ENCODE results near the gene PCNT. TPM values are rescaled to one million over a fixed set of nuclear protein-coding genes. Genes with fewer than 3 reads are reported as not detected.
A peak's percentile ranks its signal among the peaks of the same experiment; 100 is the strongest.

Gene PCNT
- total and polyA plus RNA-seq, 2 of the 8 experiments (the other 6 are each of a cell fraction or from before 2014, with no cell fraction given): 9.9 to 45.1 TPM

DNA sequence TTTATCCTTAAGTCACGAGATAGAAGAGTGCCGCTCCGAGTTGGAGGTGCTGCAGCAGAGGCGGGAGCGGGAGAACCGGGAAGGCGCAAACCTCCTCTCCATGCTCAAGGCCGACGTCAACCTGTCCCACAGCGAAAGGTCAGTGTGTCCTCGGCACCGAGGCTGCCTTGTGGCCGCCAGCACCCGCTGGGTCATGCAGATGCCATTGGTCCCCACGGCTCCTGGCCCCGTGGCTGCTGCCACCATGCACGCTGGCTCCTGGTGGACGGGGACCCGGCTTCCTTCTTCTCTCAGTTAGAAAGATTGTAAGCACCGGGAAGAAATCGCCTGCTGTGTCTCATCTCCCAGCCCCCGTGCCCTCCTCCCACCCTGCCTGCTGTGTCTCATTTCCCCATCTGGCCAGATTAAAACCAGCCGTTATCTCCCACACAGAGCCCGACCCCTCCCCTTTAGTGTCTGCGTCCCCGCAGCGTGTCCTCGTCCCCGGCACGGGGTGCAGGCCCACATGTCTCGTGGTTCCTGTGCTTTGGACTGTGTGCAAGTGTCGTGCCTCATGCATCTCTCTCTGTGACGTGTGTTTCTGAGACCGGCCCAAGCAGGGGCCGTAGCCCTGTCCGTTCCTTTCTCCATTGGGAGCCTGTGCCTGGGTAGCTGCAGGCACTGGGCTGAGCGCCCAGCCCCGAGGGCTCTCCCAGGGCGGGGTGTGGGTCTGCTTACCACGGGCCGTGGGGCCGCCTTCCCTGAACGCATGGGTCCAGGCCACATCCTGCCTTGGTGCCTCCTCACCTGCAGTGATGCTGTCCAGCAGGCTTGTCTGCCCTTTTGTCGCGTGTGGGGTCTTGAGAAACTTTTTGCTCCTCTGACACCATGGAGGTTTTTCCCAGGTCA lies 62.1 kb downstream of the PCNT start:
- H2BK120ac ChIP-seq (replicated peaks; ENCODE audit: low read depth, low read length): no peak overlapping the region
- H2BK15ac ChIP-seq (ENCODE audit: low read length): no peak overlapping the region
- no peaks in the 10 kb centered on the region for H3K27me3 ChIP-seq (replicated peaks in 1 of 4; ENCODE audit: control insufficient read depth in 3 of 4, extremely low read depth in 1 of 4, insufficient read depth in 3 of 4, low read length in 3 of 4)
- H3K4me2 ChIP-seq (ENCODE audit: insufficient read depth in 1 of 2, low read depth in 2 of 2, low read length in 2 of 2): no peak overlapping the region
- TF ChIP-seq CHD2 (IDR thresholded peaks at IDR 0.05; ENCODE audit: low read length) (no peak), POU5F1 (IDR thresholded peaks at IDR 0.05; ENCODE audit: low read depth, low read length) (no peak), KDM1A (IDR thresholded peaks at IDR 0.05; ENCODE audit: borderline replicate concordance, low read length) (no peak), NRF1 (IDR thresholded peaks at IDR 0.05; ENCODE audit: low read depth, low read length) (no peak), SIX5 (IDR thresholded peaks at IDR 0.05; ENCODE audit: low read depth, low read length) (no peak), SP4 (IDR thresholded peaks at IDR 0.05; ENCODE audit: low read length) (no peak), TBP (IDR thresholded peaks at IDR 0.05; ENCODE audit: low read depth, low read length) (no peak)
- no peak overlapping the region for H3K14ac ChIP-seq (ENCODE audit: insufficient read length)
- H4K5ac ChIP-seq (ENCODE audit: insufficient read length, low read depth, low read length): no peak overlapping the region
- H2BK20ac ChIP-seq (ENCODE audit: low read length): no peak overlapping the region
- H2BK12ac ChIP-seq (ENCODE audit: low read depth, low read length): no peak overlapping the region
- peaks cover 21% of the 10 kb centered on the region for H3K79me1 ChIP-seq (ENCODE audit: low read depth, low read length)
- no peak overlapping the region for H3K9ac ChIP-seq (replicated peaks in 1 of 4; ENCODE audit: extremely low read depth in 1 of 4, low read depth in 3 of 4, low read length in 3 of 4)
- CTCF ChIA-PET (ENCODE audit: partially characterized antibody): interaction anchor here (1.1 to 1.2 kb wide), 2 partner anchors 25 to 168 kb away, joined by 3 to 4 read pairs; no protein-coding TSS in a partner anchor
- H3K36me3 ChIP-seq (ENCODE audit: control insufficient read depth in 2 of 4, insufficient read depth in 4 of 4, low read length in 3 of 4): peaks cover 0 to 28% (median 14%) of the 10 kb centered on the region in 4 experiments; a peak in 6 of 8 replicates
- H4K91ac ChIP-seq (replicated peaks; ENCODE audit: insufficient read length, low read length): no peak overlapping the region
- POLR2A ChIA-PET (ENCODE audit: partially characterized antibody): no interaction called here
- 92% methylated on average over 40 of the region's 45 CpGs; no CpG with 5 or more reads in 1 of the 2 experiments for WGBS, 2 experiments (ENCODE audit: extremely low coverage in 1 of 2, insufficient coverage in 1 of 2, insufficient read length in 1 of 2, insufficient replicate concordance in 2 of 2, low coverage in 1 of 2, low lambda C conversion rate in 2 of 2, missing lambda C conversion rate in 1 of 2)
- H4K20me1 ChIP-seq (replicated peaks in 1 of 2; ENCODE audit: control insufficient read depth in 1 of 2, insufficient read depth in 2 of 2, low read length in 2 of 2): peaks cover 0 to 6% of the 10 kb centered on the region in 2 experiments
- H3K9me3 ChIP-seq (ENCODE audit: insufficient read depth in 2 of 2, low read depth in 1 of 2, low read length in 1 of 2): peaks cover 10 to 18% of the 10 kb centered on the region in 2 experiments; a peak in 2 of 4 replicates
- no peak overlapping the region for H3K27ac ChIP-seq (ENCODE audit: low read depth, low read length)
- no peaks in the 10 kb centered on the region for H3K23me2 ChIP-seq (ENCODE audit: low read depth, low read length)
- no peak overlapping the region for H3K56ac ChIP-seq (replicated peaks; ENCODE audit: insufficient read length, low read depth, low read length)
- H3K23ac ChIP-seq (ENCODE audit: insufficient read length): no peak overlapping the region
- H2BK5ac ChIP-seq (ENCODE audit: low read depth, low read length): no peak overlapping the region
- peaks cover 0 to 31% of the 10 kb centered on the region in 2 experiments; a peak in 3 of 4 replicates for H3K79me2 ChIP-seq (ENCODE audit: control insufficient read depth in 1 of 2, insufficient read depth in 2 of 2, low read length in 2 of 2)
- H2AFZ ChIP-seq (ENCODE audit: low read length): no peak overlapping the region
- H3K4ac ChIP-seq (replicated peaks; ENCODE audit: insufficient read length, low read depth, low read length): no peak overlapping the region
- peaks cover 2 to 7% (median 6%) of the 10 kb centered on the region in 4 experiments; a peak in 5 of 7 replicates for H3K4me1 ChIP-seq (replicated peaks in 1 of 4; ENCODE audit: control insufficient read depth in 3 of 4, insufficient read depth in 4 of 4, low read length in 3 of 4)
- H4K8ac ChIP-seq (ENCODE audit: extremely low read depth, insufficient read depth, low read length): peak overlapping the region; percentile 5; the same call in 1 of the 2 replicates
- no peak overlapping the region for H3K18ac ChIP-seq (ENCODE audit: extremely low read depth, low read length)
- H2AK5ac ChIP-seq (ENCODE audit: low read depth, low read length): no peak overlapping the region
- H3K4me3 ChIP-seq (ENCODE audit: extremely low read depth in 1 of 4, insufficient read depth in 2 of 4, low read depth in 3 of 4, low read length in 4 of 4): no peak overlapping the region
- DNase-seq (ENCODE audit: low read depth in 1 of 2, low spot score in 2 of 2) (no peak), FAIRE-seq (no peak)
